ENCODE results near the gene SETBP1. TPM values are rescaled to one million over a fixed set of nuclear protein-coding genes. Genes with fewer than 3 reads are reported as not detected.

The SETBP1 gene
- total RNA-seq, 1 experiment from 2014 or later, result 0.05 TPM

GRCh38 chr18:44896846-44897245 lies 216.2 kb downstream of the SETBP1 start:
- CTCF ChIA-PET, result no interaction called here

More at GRCh38 chr18:44896846-44897245, 216.2 kb downstream of the SETBP1 start:
- TF ChIP-seq ZNF274 (IDR thresholded peaks at IDR 0.05; ENCODE audit: low read depth, low read length) (no peak), YY1 (IDR thresholded peaks at IDR 0.05; ENCODE audit: extremely low read depth, insufficient replicate concordance, low read depth, low read length) (no peak), CEBPB (IDR thresholded peaks at IDR 0.05; ENCODE audit: low read depth) (no peak), ZFX (IDR thresholded peaks at IDR 0.05) (no peak), EZH2 (IDR thresholded peaks at IDR 0.05) (no peak), FOSL1 (IDR thresholded peaks at IDR 0.05; ENCODE audit: low read depth) (no peak), CBX3 (IDR thresholded peaks at IDR 0.05; ENCODE audit: low read depth) (no peak), ELF1 (IDR thresholded peaks at IDR 0.05; ENCODE audit: borderline replicate concordance, low read depth) (no peak), POLR2A (IDR thresholded peaks at IDR 0.05; ENCODE audit: borderline replicate concordance, extremely low read depth, insufficient read depth, insufficient read length) (no peak), EGR1 (IDR thresholded peaks at IDR 0.05; ENCODE audit: low read depth) (no peak), POLR2AphosphoS5 (IDR thresholded peaks at IDR 0.05; ENCODE audit: low read depth, low read length) (no peak), RAD21 (IDR thresholded peaks at IDR 0.05; ENCODE audit: low read depth) (no peak)
- TF ChIP-seq, protein P1, sequence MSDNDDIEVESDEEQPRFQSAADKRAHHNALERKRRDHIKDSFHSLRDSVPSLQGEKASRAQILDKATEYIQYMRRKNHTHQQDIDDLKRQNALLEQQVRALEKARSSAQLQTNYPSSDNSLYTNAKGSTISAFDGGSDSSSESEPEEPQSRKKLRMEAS (IDR thresholded peaks at IDR 0.05), result no peak
- TF ChIP-seq, protein P2, sequence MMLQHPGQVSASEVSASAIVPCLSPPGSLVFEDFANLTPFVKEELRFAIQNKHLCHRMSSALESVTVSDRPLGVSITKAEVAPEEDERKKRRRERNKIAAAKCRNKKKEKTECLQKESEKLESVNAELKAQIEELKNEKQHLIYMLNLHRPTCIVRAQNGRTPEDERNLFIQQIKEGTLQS (IDR thresholded peaks at IDR 0.05), result no peak
- TF ChIP-seq, protein P3, sequence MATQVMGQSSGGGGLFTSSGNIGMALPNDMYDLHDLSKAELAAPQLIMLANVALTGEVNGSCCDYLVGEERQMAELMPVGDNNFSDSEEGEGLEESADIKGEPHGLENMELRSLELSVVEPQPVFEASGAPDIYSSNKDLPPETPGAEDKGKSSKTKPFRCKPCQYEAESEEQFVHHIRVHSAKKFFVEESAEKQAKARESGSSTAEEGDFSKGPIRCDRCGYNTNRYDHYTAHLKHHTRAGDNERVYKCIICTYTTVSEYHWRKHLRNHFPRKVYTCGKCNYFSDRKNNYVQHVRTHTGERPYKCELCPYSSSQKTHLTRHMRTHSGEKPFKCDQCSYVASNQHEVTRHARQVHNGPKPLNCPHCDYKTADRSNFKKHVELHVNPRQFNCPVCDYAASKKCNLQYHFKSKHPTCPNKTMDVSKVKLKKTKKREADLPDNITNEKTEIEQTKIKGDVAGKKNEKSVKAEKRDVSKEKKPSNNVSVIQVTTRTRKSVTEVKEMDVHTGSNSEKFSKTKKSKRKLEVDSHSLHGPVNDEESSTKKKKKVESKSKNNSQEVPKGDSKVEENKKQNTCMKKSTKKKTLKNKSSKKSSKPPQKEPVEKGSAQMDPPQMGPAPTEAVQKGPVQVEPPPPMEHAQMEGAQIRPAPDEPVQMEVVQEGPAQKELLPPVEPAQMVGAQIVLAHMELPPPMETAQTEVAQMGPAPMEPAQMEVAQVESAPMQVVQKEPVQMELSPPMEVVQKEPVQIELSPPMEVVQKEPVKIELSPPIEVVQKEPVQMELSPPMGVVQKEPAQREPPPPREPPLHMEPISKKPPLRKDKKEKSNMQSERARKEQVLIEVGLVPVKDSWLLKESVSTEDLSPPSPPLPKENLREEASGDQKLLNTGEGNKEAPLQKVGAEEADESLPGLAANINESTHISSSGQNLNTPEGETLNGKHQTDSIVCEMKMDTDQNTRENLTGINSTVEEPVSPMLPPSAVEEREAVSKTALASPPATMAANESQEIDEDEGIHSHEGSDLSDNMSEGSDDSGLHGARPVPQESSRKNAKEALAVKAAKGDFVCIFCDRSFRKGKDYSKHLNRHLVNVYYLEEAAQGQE (IDR thresholded peaks at IDR 0.05; ENCODE audit: low read depth), result no peak
- BruUV-seq (replicated peaks), result no TSS peak
- no peaks in the 10 kb centered on the region for H3K27me3 ChIP-seq (ENCODE audit: insufficient read depth, low read length)
- H3K9me3 ChIP-seq (ENCODE audit: control insufficient read depth in 1 of 2, insufficient read depth in 1 of 2, low read depth in 1 of 2, low read length in 2 of 2), result peaks cover 7 to 13% of the 10 kb centered on the region in 2 experiments; a peak in 2 of 4 replicates
- no peaks in the 10 kb centered on the region for H3K79me2 ChIP-seq (ENCODE audit: insufficient read depth, low read length)
- H4K20me1 ChIP-seq (ENCODE audit: insufficient read depth), result no peaks in the 10 kb centered on the region
- no peaks in the 10 kb centered on the region for H3K4me1 ChIP-seq (ENCODE audit: control insufficient read depth in 1 of 2, insufficient read depth in 2 of 2, low read length in 2 of 2)
- no peak for DNase-seq (ENCODE audit: low read depth, low spot score)
- intact Hi-C loops (cut with micrococcal nuclease), result no loop called here
- H3K4me2 ChIP-seq (ENCODE audit: low read length), result no peak overlapping the region
- H3K27ac ChIP-seq (ENCODE audit: low read depth, low read length), result no peak overlapping the region
- H3K4me3 ChIP-seq (replicated peaks in 1 of 2; ENCODE audit: low read depth in 1 of 2, low read length in 2 of 2), result no peak overlapping the region
- no peak overlapping the region for H2AFZ ChIP-seq (ENCODE audit: low read depth, low read length, poor library complexity, severe bottlenecking)
- no peak for ATAC-seq
- ChIA-PET RAD21 (ENCODE audit: low non-redundant PET in 1 of 2, low total read pairs in 2 of 2, uncharacterized antibody in 2 of 2, unreplicated experiment in 2 of 2) (no interaction called here), POLR2A (no interaction called here)
- H3K9me2 ChIP-seq (ENCODE audit: insufficient read depth), result no peaks in the 10 kb centered on the region
- H3K36me3 ChIP-seq (ENCODE audit: control insufficient read depth in 1 of 2, insufficient read depth in 2 of 2, low read length in 2 of 2), result no peaks in the 10 kb centered on the region
- H3K9ac ChIP-seq (ENCODE audit: low read length), result no peak overlapping the region
